ENCODE results near the gene BMP6. TPM values are rescaled to one million over a fixed set of nuclear protein-coding genes. Genes with fewer than 3 reads are reported as not detected.

BMP6 gene
- total and polyA plus RNA-seq, 2 of the 4 experiments (the other 2 are of a cell fraction) = 0.18 to 0.19 TPM

- Histone ChIP-seq H3K4me1 (ENCODE audit: control insufficient read depth, insufficient read depth, low read length) (no peaks in the 10 kb centered on the region), H3K36me3 (ENCODE audit: control insufficient read depth, insufficient read depth, low read length) (no peaks in the 10 kb centered on the region), H3K27me3 (ENCODE audit: control insufficient read depth, insufficient read depth, low read length) (peaks cover 5% of the 10 kb centered on the region), H4K8ac (ENCODE audit: low read depth in 2 of 2, low read length in 2 of 2) (no peak overlapping the region), H2BK120ac (ENCODE audit: low read depth, low read length) (no peak overlapping the region), H3K18ac (ENCODE audit: low read depth, low read length) (no peak overlapping the region), H3K56ac (ENCODE audit: extremely low read depth, insufficient read depth, low read length) (no peak overlapping the region), H3K79me1 (ENCODE audit: low read depth in 1 of 2, low read length in 2 of 2) (no peaks in the 10 kb centered on the region), H2AFZ (replicated peaks; ENCODE audit: low read length, poor library complexity) (no peak overlapping the region), H2BK5ac (ENCODE audit: low read depth, low read length, poor library complexity, severe bottlenecking) (no peak overlapping the region), H2BK20ac (ENCODE audit: low read depth, low read length) (no peak overlapping the region), H3K4ac (ENCODE audit: low read depth, low read length) (no peak overlapping the region), H3K14ac (replicated peaks; ENCODE audit: low read depth, low read length) (no peak overlapping the region), H3K9me1 (ENCODE audit: insufficient read depth, low read length) (no peaks in the 10 kb centered on the region), H3K23ac (ENCODE audit: low read depth, low read length) (no peak overlapping the region), H3K4me3 (ENCODE audit: insufficient read depth, low read depth, low read length) (no peak overlapping the region), H3K9ac (ENCODE audit: low read depth, low read length) (no peak overlapping the region), H4K91ac (ENCODE audit: insufficient read depth, low read depth, low read length) (no peak overlapping the region), H4K5ac (ENCODE audit: low read depth, low read length) (no peak overlapping the region), H3K9me3 (ENCODE audit: control insufficient read depth, insufficient read depth, low read length) (peaks cover 2% of the 10 kb centered on the region; the same call in 1 of the 2 replicates), H2AK5ac (ENCODE audit: low read depth, low read length) (no peak overlapping the region), H3K27ac (ENCODE audit: insufficient read depth, low read length) (no peak overlapping the region), H2AK9ac (replicated peaks; ENCODE audit: low read depth, low read length, poor library complexity) (no peak overlapping the region), H3K4me2 (ENCODE audit: low read depth, low read length) (no peak overlapping the region), H2BK15ac (ENCODE audit: low read depth, low read length) (no peak overlapping the region), H4K20me1 (ENCODE audit: insufficient read depth, low read length) (no peaks in the 10 kb centered on the region)
- POLR2A ChIA-PET (ENCODE audit: unreplicated experiment) = no interaction called here
- TF ChIP-seq MAFK (IDR thresholded peaks at IDR 0.05; ENCODE audit: low read depth, low read length) (no peak), USF2 (IDR thresholded peaks at IDR 0.05; ENCODE audit: low read depth, low read length) (no peak), MXI1 (IDR thresholded peaks at IDR 0.05; ENCODE audit: borderline replicate concordance, low read depth, low read length) (no peak), BHLHE40 (IDR thresholded peaks at IDR 0.05; ENCODE audit: low read depth, low read length) (no peak), POLR2A (IDR thresholded peaks at IDR 0.05; ENCODE audit: low read depth, low read length) (no peak), SMC3 (IDR thresholded peaks at IDR 0.05; ENCODE audit: low read depth, low read length) (no peak), CEBPB (IDR thresholded peaks at IDR 0.05; ENCODE audit: low read depth, low read length) (no peak), RAD21 (IDR thresholded peaks at IDR 0.05; ENCODE audit: low read length) (no peak), CHD1 (IDR thresholded peaks at IDR 0.05; ENCODE audit: low read depth, low read length) (no peak), ELK1 (IDR thresholded peaks at IDR 0.05; ENCODE audit: borderline replicate concordance, low read depth, low read length) (no peak), MAZ (IDR thresholded peaks at IDR 0.05; ENCODE audit: borderline replicate concordance, low read depth, low read length) (no peak), NFE2L2 (IDR thresholded peaks at IDR 0.05; ENCODE audit: low read depth, low read length) (no peak), RCOR1 (IDR thresholded peaks at IDR 0.05; ENCODE audit: insufficient replicate concordance, low read length) (no peak), RFX5 (IDR thresholded peaks at IDR 0.05; ENCODE audit: low read depth, low read length) (no peak), CTCF (conservative IDR thresholded peaks at IDR 0.05; ENCODE audit: low read depth, low read length) (no peak)
- DNase-seq (no peak), ATAC-seq (ENCODE audit: low read depth) (no peak)
- BruUV-seq (replicated peaks) = no TSS peak
- intact Hi-C loops (cut with micrococcal nuclease) (no loop called here), dilution Hi-C loops (cut with HindIII; ENCODE audit: low sequenced_read_pairs, unreplicated experiment) (no loop called here), in situ Hi-C loops (cut with MboI; ENCODE audit: low sequenced_read_pairs) (no loop called here)
- CTCF ChIA-PET = no interaction called here
- no CpG with 5 or more reads among the region's 2 CpGs for WGBS, 2 experiments (ENCODE audit: extremely low coverage in 2 of 2, insufficient read length in 1 of 2)
Observed at GRCh38 chr6:7920425-7920824, 194.5 kb downstream of the BMP6 start.
